ENCODE data around the gene SLC24A3. TPM values are rescaled to one million over a fixed set of nuclear protein-coding genes. Genes with fewer than 3 reads are reported as not detected.

SLC24A3 gene
- total and polyA plus RNA-seq, 2 of the 13 experiments (the other 11 are each of a cell fraction or from before 2014, with no cell fraction given): not detected

- Histone ChIP-seq H3K4me2 (ENCODE audit: low read depth, low read length) (no peak overlapping the region), H3K9me3 (ENCODE audit: low read length) (no peaks in the 10 kb centered on the region), H3K27me3 (ENCODE audit: control insufficient read depth in 1 of 2, insufficient read depth in 2 of 2, low read length in 2 of 2) (peaks cover 0 to 6% of the 10 kb centered on the region in 2 experiments; a peak in 1 of 5 replicates), H4K20me1 (ENCODE audit: insufficient read depth, low read length) (no peaks in the 10 kb centered on the region), H3K79me2 (ENCODE audit: insufficient read depth, low read length) (no peaks in the 10 kb centered on the region), H3K4me3 (replicated peaks in 1 of 3; ENCODE audit: insufficient read depth in 1 of 3, low read depth in 2 of 3, low read length in 3 of 3) (no peak overlapping the region), H3K27ac (ENCODE audit: extremely low read length, insufficient read depth, low read length) (no peak overlapping the region), H3K9ac (ENCODE audit: insufficient read depth, low read depth, low read length) (no peak overlapping the region), H2AFZ (ENCODE audit: low read length) (no peak overlapping the region), H3K36me3 (replicated peaks in 1 of 2; ENCODE audit: control insufficient read depth in 1 of 2, insufficient read depth in 2 of 2, low read length in 2 of 2) (no peaks in the 10 kb centered on the region), H3K4me1 (ENCODE audit: insufficient read depth, low read length) (no peaks in the 10 kb centered on the region)
- in situ Hi-C loops (cut with HindIII; ENCODE audit: extremely low pct_ligation_motif_present, low pct_unique_long_range_greater_than_20kb) (no loop called here), intact Hi-C loops (cut with micrococcal nuclease; ENCODE audit: unreplicated experiment) (loop anchor here (2.0 kb wide), 1 partner anchor 200 kb away; no protein-coding TSS in a partner anchor)
- peak; percentile 4; the same call in 1 of the 2 replicates for TF ChIP-seq CTCF (CRISPR knock-in tag; IDR thresholded peaks at IDR 0.05)
- TF ChIP-seq CENPX (CRISPR knock-in tag; IDR thresholded peaks at IDR 0.05): no peak
- no peak for TF ChIP-seq REST (IDR thresholded peaks at IDR 0.05; ENCODE audit: borderline replicate concordance in 1 of 2, low read depth in 1 of 2, low read length in 2 of 2)
- no peak for TF ChIP-seq SNRNP70 (IDR thresholded peaks at IDR 0.05; ENCODE audit: low read depth, low read length)
- no peak for TF ChIP-seq HCFC1 (IDR thresholded peaks at IDR 0.05; ENCODE audit: low read depth, low read length)
- TF ChIP-seq MNT (IDR thresholded peaks at IDR 0.05): peak; percentile 80
- TF ChIP-seq ARHGAP35 (CRISPR knock-in tag; IDR thresholded peaks at IDR 0.05; ENCODE audit: borderline replicate concordance): no peak
- CTCF ChIA-PET (ENCODE audit: low intra/inter-chr PET ratio, low total read pairs): no interaction called here
- POLR2A ChIA-PET: no interaction called here
- ATAC-seq: peak; percentile 44; the same call in 1 of the 3 replicates
- FAIRE-seq: no peak
- 10% methylated on average over 5 of the region's 6 CpGs for WGBS (ENCODE audit: low lambda C conversion rate)
- DNase-seq (ENCODE audit: low spot score): no peak
- no TSS peak for BruUV-seq (replicated peaks)
Observed at GRCh38 chr20:19462491-19462890, 250.0 kb downstream of the SLC24A3 start.
